Left ventricle myocardium inferior (tissue), 1 donor: Measurements from ENCODE around the gene PIK3C2G. TPM values are rescaled to one million over a fixed set of nuclear protein-coding genes. Genes with fewer than 3 reads are reported as not detected.

Experiments
- DNase-seq: peaks from one replicate; pipeline ENCODE4 v3.0.0-alpha.2; 2020
- H3K27ac ChIP-seq: fragments of 200-600 bp; replicated peaks from 2 replicates; pipeline ENCODE4 v1.8.0; 2021
- H3K27me3 ChIP-seq: fragments of 200-600 bp; 2 replicates; pipeline ENCODE4 v1.8.0; 2021; ENCODE audit warnings: low read depth
- H3K36me3 ChIP-seq: fragments of 200-600 bp; 2 replicates; pipeline ENCODE4 v1.8.0; 2021
- H3K4me1 ChIP-seq: fragments of 200-600 bp; 2 replicates; pipeline ENCODE4 v1.8.0; 2021
- H3K4me3 ChIP-seq: fragments of 200-600 bp; 2 replicates; pipeline ENCODE4 v1.8.0; 2021; ENCODE audit warnings: mild to moderate bottlenecking, moderate library complexity
- H3K9me3 ChIP-seq: fragments of 200-600 bp; replicated peaks from 2 replicates; pipeline ENCODE4 v1.8.0; 2021
- intact Hi-C: fragments of 100-400 bp; cut with micrococcal nuclease; formaldehyde crosslinking; loops from one replicate; pipeline ENCODE4 v1.11.0; 2022
- total RNA-seq: library from RNA; stranded (reverse); fragmentation: NEBNext Ultra II Directional; extraction: Animal tissue kit (Norgen Biotek cat#: 25700); gene quantifications from one replicate; pipeline ENCODE4 v1.2.1, GENCODE V29; 2021
- TF ChIP-seq, protein P1 (sequence below): fragments of 200-600 bp; IDR thresholded peaks from 2 replicates; pipeline ENCODE4 v1.8.0; 2021; ENCODE audit warnings: antibody characterized with exemption, mild to moderate bottlenecking, borderline replicate concordance
- donor health status: DM: no; HTN: yes; CAD: no; lungs with severe emphysema.

Gene PIK3C2G
- total RNA-seq, 1 donor from 2014 or later: not detected

DNA sequence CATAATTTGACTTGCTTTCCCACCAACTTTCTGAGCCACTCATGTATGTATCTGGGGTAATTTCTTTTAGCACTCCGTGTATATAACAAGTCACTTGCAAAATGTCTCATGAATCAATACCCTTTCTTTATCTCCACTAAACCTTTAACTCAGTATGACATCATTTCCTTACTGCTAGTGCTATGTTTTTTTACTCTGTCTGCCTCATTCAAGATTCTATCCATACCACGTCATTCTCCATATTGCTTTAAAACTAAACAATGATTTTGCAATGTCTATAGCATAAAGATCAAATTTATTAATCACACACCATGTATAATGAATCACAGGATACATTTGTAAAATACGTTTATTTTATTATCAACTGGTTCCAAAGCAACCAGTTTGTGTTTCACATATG, 178.2 kb downstream of the PIK3C2G start:
- H3K36me3 ChIP-seq: no peaks in the 10 kb centered on the region
- intact Hi-C loops: loop anchor here (10.0 kb wide), 1 partner anchor 745 kb away; no protein-coding TSS in a partner anchor

DNA sequence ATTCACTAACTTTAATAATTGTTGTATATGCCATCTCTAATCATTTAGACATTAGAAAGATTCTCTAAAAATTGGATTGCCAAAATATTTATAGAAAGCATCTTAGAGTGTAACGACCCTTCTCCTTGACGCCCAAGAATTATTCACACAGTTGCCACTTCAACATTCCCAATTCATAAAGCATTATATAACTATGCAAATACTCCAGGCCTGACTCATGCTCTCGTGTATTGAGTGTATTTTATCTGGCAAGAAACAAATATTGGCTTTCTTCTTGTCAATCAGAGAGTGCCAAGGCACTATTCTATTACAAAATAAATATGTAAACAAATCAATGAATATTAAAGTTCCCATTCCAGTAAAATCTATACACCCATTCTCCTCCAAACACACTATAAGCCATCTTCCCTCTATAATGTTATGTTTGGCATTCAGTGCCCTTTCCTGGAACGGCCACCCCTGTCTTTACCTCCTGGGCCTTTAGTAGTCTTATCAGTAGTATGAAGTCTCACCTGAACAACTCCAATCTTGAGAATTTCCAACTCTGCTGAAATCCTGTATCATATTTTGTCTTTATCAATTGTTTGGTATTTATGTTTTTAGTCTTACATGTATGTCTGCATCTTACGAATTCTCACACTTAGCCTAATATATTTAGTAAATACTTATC, 182.6 kb downstream of the PIK3C2G start:
- Histone ChIP-seq H3K4me3 (no peak overlapping the region), H3K9me3 (no peaks in the 10 kb centered on the region), H3K36me3 (no peaks in the 10 kb centered on the region), H3K4me1 (no peaks in the 10 kb centered on the region), H3K27me3 (no peaks in the 10 kb centered on the region), H3K27ac (no peak overlapping the region)
- intact Hi-C loops: no loop called here
- TF ChIP-seq, protein P1, sequence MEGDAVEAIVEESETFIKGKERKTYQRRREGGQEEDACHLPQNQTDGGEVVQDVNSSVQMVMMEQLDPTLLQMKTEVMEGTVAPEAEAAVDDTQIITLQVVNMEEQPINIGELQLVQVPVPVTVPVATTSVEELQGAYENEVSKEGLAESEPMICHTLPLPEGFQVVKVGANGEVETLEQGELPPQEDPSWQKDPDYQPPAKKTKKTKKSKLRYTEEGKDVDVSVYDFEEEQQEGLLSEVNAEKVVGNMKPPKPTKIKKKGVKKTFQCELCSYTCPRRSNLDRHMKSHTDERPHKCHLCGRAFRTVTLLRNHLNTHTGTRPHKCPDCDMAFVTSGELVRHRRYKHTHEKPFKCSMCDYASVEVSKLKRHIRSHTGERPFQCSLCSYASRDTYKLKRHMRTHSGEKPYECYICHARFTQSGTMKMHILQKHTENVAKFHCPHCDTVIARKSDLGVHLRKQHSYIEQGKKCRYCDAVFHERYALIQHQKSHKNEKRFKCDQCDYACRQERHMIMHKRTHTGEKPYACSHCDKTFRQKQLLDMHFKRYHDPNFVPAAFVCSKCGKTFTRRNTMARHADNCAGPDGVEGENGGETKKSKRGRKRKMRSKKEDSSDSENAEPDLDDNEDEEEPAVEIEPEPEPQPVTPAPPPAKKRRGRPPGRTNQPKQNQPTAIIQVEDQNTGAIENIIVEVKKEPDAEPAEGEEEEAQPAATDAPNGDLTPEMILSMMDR: no peak
- DNase-seq: no peak

More for the DNA sequence above, 178.2 kb downstream of the PIK3C2G start:
- Histone ChIP-seq H3K4me1 (no peaks in the 10 kb centered on the region), H3K4me3 (no peak overlapping the region), H3K27ac (no peak overlapping the region), H3K9me3 (no peaks in the 10 kb centered on the region), H3K27me3 (no peaks in the 10 kb centered on the region)
- DNase-seq: no peak
- TF ChIP-seq, protein P1: no peak

DNA sequence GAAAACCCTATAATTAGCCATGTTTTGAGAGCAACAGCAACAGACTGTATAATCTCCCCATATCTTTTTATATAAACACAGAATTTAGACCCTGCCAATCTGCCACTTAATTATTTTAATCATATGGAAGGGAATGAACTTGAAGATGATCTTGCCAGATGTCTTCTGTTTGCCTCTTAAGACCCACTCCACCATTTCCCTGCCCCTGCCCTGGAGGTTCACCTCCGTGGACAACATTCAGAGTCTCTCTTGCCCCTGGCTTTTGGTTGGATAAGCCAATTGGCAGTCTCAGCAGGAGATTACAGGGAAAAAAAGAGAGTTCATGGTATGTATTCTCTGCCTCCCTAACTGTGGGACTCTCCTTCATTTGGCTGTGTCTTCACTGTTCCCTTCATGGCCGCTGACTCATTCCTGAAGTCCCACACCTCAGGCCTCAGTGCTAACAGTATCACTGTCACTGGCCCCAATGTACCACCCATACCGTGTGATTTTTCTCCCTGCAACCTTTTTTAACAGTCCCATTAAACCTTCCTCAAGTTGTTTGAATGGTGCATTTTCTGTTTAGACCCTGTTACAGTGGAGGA, 184.8 kb downstream of the PIK3C2G start:
- no peak overlapping the region for H3K4me3 ChIP-seq
- H3K36me3 ChIP-seq: no peaks in the 10 kb centered on the region
- H3K27ac ChIP-seq: no peak overlapping the region
- no peaks in the 10 kb centered on the region for H3K4me1 ChIP-seq
- H3K27me3 ChIP-seq: no peaks in the 10 kb centered on the region
- intact Hi-C loops: no loop called here
- peaks cover 10% of the 10 kb centered on the region for H3K9me3 ChIP-seq
- TF ChIP-seq, protein P1: no peak
- DNase-seq: no peak

DNA sequence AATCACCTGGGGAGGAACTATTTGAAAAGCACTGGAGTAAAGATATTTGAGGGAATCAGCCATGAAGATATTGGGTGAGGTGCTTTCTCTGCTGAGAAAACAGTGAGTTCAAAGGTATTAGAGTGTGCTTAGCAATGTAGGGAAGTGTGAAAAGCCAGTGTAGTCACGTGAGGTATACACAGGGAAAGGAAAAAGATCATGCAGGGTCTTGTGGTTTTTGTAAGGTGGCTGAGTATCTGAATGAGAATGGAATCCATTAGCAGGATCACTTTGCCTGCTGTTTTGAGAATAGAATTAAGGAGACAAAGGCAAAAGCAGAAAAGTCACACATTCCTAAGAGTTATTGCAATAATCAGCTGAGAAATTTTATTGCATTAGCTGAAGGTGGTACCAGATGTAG, 193.0 kb downstream of the PIK3C2G start:
- H3K27me3 ChIP-seq: no peaks in the 10 kb centered on the region
- H3K27ac ChIP-seq: no peak overlapping the region
- H3K4me3 ChIP-seq: no peak overlapping the region
- DNase-seq: no peak
- H3K4me1 ChIP-seq: no peaks in the 10 kb centered on the region
- peaks cover 14% of the 10 kb centered on the region for H3K9me3 ChIP-seq
- no peaks in the 10 kb centered on the region for H3K36me3 ChIP-seq
- TF ChIP-seq, protein P1: no peak
- intact Hi-C loops: no loop called here

DNA sequence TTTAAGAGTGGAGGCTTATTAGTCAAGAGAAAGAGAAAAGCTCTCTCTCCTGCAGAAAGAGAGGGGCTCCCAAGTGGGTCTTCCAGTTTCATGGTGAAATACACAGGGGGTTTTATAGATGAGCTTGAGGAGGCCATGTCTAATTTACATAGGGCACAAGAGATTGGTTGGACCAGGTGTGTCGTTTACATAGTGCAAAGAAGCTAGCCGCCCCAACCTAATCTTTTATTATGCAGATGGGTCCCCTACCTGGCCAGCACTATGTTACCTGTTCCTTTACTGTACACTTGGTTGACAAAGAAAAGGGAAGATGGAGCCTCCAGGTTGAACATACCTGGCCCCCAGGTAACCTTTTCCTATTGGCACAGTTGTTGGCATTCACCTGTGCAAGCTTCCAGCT, 195.0 kb downstream of the PIK3C2G start:
- intact Hi-C loops: no loop called here
- Histone ChIP-seq H3K27me3 (no peaks in the 10 kb centered on the region), H3K4me1 (no peaks in the 10 kb centered on the region), H3K36me3 (no peaks in the 10 kb centered on the region), H3K27ac (no peak overlapping the region), H3K4me3 (no peak overlapping the region), H3K9me3 (peaks cover 4% of the 10 kb centered on the region)
- TF ChIP-seq, protein P1: no peak
- no peak for DNase-seq
